ENCODE measurements around the gene UTS2B.

The UTS2B gene

DNA sequence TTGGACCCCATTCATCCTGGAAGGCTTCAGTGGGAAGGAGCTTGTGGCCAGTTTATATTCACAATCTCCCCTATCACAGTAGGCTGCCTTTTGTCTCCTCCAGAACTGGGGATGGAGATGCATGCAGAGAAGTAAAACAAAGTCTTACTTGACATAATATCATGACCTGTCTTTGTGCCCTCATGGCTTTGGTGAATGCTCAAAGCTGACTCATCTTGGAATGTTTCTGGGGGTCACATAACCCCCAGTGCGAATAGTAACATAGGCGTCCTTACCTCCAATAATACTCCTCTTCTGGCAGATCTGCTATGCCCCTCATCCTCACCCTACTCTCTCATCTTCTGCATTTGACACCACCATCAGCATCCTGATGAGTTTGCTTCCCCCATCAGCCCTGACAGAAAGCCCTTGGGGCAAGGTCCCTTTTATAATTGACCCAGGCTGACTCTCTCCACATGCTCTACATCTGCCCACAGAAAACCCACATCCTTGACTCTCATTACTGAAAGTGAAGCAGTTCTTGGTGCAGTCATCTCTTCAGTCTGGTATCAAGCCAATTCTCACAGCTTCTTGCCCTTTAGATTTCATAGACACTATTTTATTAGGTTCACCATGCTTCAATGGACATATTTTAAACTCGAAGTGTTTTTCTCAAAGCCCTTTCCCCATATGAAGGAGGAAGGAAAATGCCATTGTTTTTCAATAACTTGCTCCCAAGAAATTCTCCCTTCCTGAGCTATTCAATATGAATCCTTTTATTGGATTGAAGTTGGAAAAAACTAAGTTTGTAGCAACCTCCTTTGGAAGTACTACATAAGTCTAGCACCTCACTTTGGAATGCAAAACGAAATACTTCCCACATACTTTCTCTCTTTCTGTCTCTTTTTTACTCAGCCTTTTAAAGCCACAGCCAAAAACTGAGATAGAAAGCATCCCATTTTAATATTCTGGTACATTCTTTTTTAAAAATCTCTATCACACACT is 94.7 kb downstream of the UTS2B start:
- DNase-seq: peak; percentile 72

- DNase-seq: no peak
These were observed 96.1 kb downstream of the UTS2B start for GRCh38 chr3:191234216-191234615.

- DNase-seq: no peak
These were observed 102.8 kb downstream of the UTS2B start for GRCh38 chr3:191227541-191227940.

DNA sequence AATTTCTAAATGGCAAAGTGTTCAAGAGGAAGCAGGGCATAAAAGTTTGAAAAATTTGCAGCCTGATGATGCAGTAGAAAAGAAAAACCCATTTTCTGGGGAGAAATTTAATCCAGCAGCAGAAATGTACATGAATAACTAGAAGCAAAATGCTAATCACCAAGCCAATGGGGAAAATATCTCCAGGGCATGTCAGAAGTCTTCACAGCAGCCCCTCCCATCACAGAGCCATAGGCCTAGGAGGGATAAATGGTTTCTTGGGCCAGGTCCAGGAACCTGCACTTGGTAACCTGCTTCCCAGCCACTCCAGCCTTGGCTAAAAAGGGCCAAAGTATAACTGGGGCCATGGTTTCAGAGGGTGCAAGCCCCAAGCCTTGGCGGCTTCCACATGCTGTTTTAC is 108.7 kb downstream of the UTS2B start:
- DNase-seq: no peak

DNA sequence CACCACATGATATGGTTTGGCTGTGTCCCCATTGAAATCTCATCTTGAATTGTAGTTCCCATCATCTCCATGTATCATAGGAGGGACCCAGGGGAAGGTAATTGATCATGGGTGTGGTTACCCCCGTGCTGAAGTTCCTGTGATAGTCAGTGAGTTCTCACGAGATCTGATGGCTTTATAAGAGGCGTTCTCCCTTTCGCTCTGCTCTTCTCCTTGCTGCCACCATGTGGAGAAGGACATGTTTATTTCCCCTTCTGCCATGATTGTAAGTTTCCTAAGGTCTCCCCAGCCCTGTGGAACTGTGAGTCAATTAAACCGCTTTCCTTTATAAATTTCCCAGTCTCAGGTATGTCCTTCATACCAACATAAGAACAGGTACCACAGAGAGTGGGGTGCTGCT is 109.4 kb downstream of the UTS2B start:
- DNase-seq: no peak

DNA sequence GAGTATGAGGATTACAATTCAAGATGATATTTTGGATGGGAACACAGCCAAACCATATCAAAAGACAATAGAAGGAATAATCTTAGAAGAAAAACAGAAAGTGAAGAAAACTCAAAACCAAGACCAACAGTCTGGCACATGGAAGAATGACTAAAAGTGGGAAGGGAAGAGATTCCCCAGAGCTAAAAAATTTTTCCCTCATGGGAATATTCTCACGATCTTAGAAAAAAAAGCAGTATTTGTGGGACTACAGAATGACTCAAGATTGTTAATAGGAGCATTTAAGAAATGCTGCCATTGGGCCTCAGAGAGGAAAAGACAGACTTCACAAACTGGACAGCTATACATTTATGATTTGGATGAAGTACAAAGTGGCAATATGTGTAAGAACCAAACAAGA is 113.0 kb downstream of the UTS2B start:
- no peak for DNase-seq

Data from HCEC 1CT (cell line).